ENCODE data around the gene MTFR2.
"Not testable (repeated sequence)": the region's sequence is repeated elsewhere in the genome, so short reads cannot be mapped to it uniquely, and the experiment has no call there.

MTFR2 gene

DNA sequence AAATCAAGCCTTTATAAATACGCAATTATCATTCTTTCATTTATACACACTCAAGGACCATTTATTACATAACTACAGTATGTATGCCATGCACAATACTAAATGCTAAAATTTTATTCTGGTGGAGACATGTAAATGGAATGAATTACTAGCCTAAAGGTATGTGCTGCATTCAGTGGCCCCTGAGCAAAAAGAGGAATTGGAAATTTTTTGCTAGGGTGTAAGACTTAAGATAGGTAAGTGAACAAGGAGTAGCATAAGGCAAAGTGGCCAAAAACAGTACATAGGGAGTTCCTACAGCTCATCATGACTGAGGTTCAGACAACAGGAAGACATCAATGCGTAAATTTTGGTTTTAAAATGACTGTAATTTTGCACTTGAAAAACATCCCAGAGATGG lies 2.3 kb upstream of the MTFR2 start:
- Mint-ChIP-seq H3K27me3 (no peaks in the 10 kb centered on the region), H3K36me3 (no peaks in the 10 kb centered on the region), H3K4me1 (ENCODE audit: low read depth) (peaks cover 30% of the 10 kb centered on the region), H3K27ac (no peak overlapping the region), H3K4me3 (no peak overlapping the region), H3K9me3 (ENCODE audit: low read depth) (no peaks in the 10 kb centered on the region)

DNA sequence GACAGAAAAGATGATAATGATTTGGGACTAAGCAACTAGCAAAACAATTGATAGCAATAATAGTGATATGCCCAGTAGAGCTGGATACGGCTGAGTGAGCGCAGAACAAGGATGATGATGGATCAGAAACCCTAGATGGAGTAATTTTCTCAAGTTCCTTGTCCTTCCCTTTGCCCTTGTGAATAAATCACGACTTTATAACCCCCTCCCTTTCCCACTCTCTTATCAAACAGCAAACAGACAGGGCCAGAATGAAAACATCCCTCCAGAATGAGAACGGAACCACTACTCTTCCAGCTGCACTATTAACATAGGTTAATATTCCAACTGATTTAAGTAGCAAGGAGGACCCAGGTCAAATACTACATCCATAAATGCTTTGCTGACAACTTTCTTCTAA lies 1.3 kb upstream of the MTFR2 start:
- Mint-ChIP-seq H3K27ac (peak overlapping the region; percentile 16), H3K4me1 (ENCODE audit: low read depth) (peaks cover 30% of the 10 kb centered on the region), H3K36me3 (peaks cover 2% of the 10 kb centered on the region), H3K4me3 (peak overlapping the region; percentile 92), H3K27me3 (no peaks in the 10 kb centered on the region), H3K9me3 (ENCODE audit: low read depth) (no peaks in the 10 kb centered on the region)

DNA sequence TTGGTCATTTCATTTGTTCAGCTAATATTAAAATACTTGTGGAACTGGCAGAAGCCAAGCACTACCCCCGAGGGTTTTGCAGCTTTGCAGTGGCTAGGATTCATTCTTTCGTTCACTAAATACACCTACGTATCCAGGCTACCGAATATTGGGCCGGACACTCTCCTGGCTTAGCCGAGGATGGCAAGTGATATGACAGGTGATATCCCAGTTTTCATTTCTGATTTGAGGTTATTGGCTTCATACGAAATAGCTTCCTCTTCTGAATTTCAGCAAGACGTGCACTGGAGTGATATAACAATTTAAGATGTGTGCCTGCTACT lies 536 bp upstream of the MTFR2 start:
- H3K27me3 Mint-ChIP-seq, result no peaks in the 10 kb centered on the region
- H3K9me3 Mint-ChIP-seq (ENCODE audit: low read depth), result no peaks in the 10 kb centered on the region

DNA sequence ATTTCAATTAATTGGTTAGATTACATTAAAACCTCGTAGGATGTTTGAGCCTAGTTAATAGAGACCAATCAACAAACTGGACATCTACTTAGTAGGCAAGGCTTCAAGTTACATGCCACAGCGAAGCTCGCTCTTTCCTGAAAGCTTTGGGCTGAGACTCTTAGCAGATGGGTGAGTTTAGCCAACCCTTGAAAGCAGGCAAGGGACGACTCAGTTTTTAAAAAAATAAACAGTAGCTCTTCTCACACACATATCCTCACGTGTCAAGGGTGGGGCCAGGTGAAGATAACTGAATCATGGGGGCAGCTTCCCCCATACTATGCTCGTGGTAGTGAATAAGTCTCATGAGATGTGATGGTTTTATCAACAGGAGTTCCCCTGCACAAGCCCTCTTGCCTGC lies 775 bp downstream of the MTFR2 start:
- H3K27me3 Mint-ChIP-seq, result no peaks in the 10 kb centered on the region
- peaks cover 30% of the 10 kb centered on the region for H3K4me1 Mint-ChIP-seq (ENCODE audit: low read depth)
- H3K36me3 Mint-ChIP-seq, result peaks cover 2% of the 10 kb centered on the region
- H3K27ac Mint-ChIP-seq, result peak overlapping the region; percentile 84
- H3K4me3 Mint-ChIP-seq, result peak overlapping the region; percentile 92
- H3K9me3 Mint-ChIP-seq (ENCODE audit: low read depth), result no peaks in the 10 kb centered on the region

More for the DNA sequence above, 536 bp upstream of the MTFR2 start:
- Mint-ChIP-seq H3K27ac (peak overlapping the region; percentile 84), H3K4me3 (peak overlapping the region; percentile 92), H3K4me1 (ENCODE audit: low read depth) (peaks cover 30% of the 10 kb centered on the region), H3K36me3 (peaks cover 2% of the 10 kb centered on the region)

DNA sequence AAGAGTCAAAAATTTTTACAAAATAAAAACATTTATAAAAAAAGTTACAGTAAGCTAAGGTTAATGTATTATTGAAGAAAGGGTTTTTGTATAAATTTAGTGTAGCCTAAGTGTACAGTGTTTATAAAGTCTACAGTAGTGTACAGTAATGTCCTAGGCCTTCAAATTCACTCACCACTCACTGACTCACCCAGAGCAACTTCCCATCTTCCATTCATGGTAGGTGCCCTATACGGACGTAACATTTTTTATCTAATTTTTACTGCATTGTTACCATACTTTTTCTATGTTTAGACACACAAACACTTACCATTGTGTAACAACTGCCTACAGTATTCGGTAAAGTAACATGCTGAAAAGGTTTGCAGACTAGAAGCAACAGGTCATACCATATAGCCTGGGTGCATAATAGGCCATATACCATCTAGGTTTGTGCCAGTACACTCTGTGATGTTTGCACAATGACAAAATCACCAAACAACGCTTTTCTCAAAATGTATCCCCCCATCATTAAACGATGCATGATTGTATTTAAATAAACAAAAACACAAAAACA lies 6.0 kb downstream of the MTFR2 start:
- H3K36me3 Mint-ChIP-seq, result peaks cover 11% of the 10 kb centered on the region
- peaks cover 5% of the 10 kb centered on the region for H3K4me1 Mint-ChIP-seq (ENCODE audit: low read depth)
- no peak overlapping the region for H3K27ac Mint-ChIP-seq
- no peak overlapping the region for H3K4me3 Mint-ChIP-seq
- H3K9me3 Mint-ChIP-seq (ENCODE audit: low read depth), result no peaks in the 10 kb centered on the region
- H3K27me3 Mint-ChIP-seq, result no peaks in the 10 kb centered on the region

DNA sequence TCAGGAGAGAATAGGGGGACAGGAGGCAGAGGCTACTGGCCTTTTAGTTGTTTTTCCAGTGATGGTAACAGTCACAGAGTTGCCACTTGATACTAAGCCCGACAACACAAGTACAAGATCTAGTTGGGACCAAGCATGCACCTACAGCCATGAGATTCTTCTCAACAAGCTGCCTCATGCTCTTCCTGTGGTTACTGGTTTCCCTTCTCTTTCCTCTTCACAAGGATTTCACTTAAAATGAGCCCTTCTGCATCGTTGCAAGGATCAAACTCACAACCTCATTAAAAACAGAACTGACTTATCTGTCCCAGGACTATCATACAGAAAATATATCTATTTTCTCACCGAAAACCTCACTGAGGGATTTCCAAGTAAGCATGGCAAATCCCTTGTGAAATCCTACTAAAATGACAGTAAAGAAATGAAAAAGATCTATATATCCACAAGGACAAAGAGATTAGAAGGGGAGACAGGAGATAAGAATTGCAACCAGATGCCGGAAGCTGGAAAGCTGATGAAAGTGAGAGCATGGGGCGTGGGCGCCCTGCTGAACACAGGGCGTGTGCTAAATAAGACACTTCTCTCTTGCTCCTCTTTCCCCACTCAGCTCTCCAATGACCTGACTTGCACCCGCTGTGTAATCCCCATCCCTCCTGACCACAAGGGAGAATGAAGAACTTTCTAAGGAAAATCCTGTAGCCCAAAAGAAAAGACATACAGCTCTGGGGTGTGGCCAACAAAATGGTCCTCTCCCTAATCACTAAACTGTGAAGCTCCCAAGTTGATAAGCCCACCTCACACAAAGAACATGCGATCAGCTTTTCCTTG lies 13.4 kb downstream of the MTFR2 start:
- Mint-ChIP-seq H3K27me3 (no peaks in the 10 kb centered on the region), H3K4me3 (no peak overlapping the region), H3K4me1 (ENCODE audit: low read depth) (peaks cover 10% of the 10 kb centered on the region), H3K27ac (peak overlapping the region; percentile 19), H3K36me3 (peaks cover 28% of the 10 kb centered on the region), H3K9me3 (ENCODE audit: low read depth) (no peaks in the 10 kb centered on the region)

DNA sequence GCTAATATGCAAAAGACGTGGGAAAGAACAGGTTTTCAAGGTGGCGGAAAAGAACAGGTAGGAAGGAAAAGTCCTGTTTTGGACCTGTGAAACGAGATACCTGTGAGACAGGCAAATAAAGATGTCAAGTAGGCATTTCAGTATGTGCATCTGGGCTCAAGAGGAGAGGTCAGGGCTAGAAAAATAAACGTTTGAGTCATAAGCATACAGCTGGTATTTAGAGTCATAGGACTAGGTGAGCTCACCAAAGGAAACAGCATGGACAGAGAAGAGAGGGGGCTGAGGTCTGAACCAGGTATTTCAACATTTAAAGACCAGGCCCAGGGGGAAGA lies 14.9 kb downstream of the MTFR2 start:
- Mint-ChIP-seq H3K36me3 (peaks cover 28% of the 10 kb centered on the region), H3K4me1 (ENCODE audit: low read depth) (peaks cover 10% of the 10 kb centered on the region), H3K27ac (no peak overlapping the region), H3K4me3 (no peak overlapping the region), H3K9me3 (ENCODE audit: low read depth) (no peaks in the 10 kb centered on the region), H3K27me3 (no peaks in the 10 kb centered on the region)

DNA sequence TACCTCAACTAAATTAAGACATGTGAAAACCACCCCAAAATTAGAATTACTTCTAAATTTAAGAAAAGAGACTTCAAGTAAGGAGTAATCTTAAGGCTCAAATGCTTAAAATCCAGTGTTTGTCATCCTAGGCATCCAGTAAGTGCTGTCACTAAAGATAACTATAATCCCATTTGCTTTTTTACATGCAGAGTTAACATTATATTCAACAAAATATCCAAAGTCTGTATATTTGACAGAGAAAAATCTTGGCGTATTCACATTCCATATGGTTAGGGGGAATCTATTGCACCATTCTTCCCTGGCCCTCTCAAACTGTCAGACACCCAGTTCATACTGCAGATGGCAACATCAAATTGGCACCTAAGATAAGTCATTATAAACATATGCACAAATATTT lies 17.4 kb downstream of the MTFR2 start:
- H3K4me3 Mint-ChIP-seq, result no peak overlapping the region
- H3K36me3 Mint-ChIP-seq, result peaks cover 16% of the 10 kb centered on the region
- no peaks in the 10 kb centered on the region for H3K9me3 Mint-ChIP-seq (ENCODE audit: low read depth)
- no peak overlapping the region for H3K27ac Mint-ChIP-seq
- H3K27me3 Mint-ChIP-seq, result no peaks in the 10 kb centered on the region
- peaks cover 10% of the 10 kb centered on the region for H3K4me1 Mint-ChIP-seq (ENCODE audit: low read depth)

DNA sequence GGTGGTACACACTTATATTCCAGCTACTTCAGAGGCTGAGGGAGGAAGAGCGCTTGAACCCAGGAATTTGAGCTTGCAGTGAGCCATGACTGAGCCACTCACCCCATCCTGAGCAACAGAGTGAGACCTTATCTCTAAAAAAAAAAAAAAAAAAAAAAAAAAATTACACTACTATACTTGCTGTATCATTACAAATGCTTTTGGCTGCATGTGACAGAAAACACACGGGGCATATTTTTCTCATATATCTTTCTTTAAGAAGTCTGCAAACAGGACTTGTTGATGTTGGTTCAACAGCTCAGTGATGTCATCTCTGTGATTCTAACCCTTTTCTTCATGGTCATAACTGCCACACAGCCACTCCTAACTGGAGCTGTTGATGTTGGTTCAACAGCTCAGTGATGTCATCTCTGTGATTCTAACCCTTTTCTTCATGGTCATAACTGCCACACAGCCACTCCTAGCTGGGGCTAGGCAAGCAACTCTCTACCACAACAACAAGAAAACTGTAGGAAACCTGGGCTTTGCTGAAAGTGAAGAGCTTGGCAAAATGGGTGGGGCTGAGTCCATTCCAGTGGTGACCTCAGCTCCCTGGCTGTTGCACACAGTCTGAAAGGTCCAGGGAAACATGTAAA lies 19.8 kb downstream of the MTFR2 start:
- Mint-ChIP-seq H3K9me3 (ENCODE audit: low read depth) (no peaks in the 10 kb centered on the region), H3K4me1 (ENCODE audit: low read depth) (peaks cover 10% of the 10 kb centered on the region), H3K27me3 (no peaks in the 10 kb centered on the region), H3K27ac (no peak overlapping the region), H3K36me3 (peaks cover 13% of the 10 kb centered on the region), H3K4me3 (no peak overlapping the region)

DNA sequence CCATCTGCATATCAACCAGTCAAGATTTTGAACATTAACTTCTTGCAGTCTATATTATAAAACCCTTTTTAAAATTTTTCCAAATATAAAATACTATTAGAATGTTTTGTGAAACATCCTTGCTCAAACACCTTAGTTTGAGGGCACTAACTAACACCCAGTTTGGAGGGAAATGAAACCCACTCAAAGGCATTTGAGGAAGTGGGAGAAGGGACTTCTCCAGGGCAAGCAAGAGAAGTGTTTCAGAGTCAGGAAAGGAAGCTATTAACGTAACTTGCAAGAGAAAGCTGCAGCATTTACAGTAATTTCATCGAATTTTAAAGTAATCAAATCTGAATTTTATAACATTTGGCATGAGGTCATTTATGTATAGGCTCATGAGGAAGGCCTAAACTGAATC lies 21.3 kb downstream of the MTFR2 start:
- H3K27me3 Mint-ChIP-seq, result no peaks in the 10 kb centered on the region
- no peak overlapping the region for H3K27ac Mint-ChIP-seq
- peaks cover 10% of the 10 kb centered on the region for H3K4me1 Mint-ChIP-seq (ENCODE audit: low read depth)
- no peaks in the 10 kb centered on the region for H3K9me3 Mint-ChIP-seq (ENCODE audit: low read depth)
- H3K36me3 Mint-ChIP-seq, result peaks cover 6% of the 10 kb centered on the region
- no peak overlapping the region for H3K4me3 Mint-ChIP-seq

DNA sequence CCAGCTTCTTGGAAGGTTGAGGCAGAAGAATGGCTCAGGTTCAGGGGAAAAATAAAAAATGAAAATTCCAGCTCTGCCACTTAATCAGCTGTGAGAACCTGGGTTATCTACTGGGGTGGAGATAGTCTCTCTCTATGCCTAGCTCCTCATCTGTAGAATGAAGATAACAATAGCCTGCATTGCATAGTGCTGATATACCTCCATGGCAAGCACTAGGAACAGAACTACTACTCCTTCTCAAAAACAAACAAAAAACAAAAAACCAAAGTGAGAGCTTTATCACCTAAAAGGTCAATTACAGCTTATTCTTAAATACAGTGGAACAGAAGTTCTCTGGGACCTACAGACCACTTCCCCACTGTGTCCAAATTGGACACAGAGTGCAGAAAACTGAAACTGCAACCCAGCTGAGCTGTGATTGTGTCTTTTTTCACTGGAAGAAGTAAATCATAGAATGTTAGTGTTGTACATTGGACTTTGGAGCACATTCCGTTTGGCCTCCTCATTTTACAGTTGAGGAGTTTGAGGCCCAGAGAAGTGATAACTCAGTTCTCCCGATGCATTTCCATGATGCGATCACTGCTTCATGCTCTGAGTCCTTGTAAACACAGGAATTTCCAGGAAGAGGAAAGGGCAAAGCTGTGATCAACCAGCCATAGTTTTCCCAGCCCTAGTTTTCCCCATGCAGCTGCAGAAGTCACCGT lies 23.3 kb downstream of the MTFR2 start:
- Mint-ChIP-seq H3K36me3 (no peaks in the 10 kb centered on the region), H3K27me3 (no peaks in the 10 kb centered on the region), H3K4me3 (peak overlapping the region; percentile 55), H3K27ac (no peak overlapping the region), H3K4me1 (ENCODE audit: low read depth) (peaks cover 10% of the 10 kb centered on the region), H3K9me3 (ENCODE audit: low read depth) (no peaks in the 10 kb centered on the region)

DNA sequence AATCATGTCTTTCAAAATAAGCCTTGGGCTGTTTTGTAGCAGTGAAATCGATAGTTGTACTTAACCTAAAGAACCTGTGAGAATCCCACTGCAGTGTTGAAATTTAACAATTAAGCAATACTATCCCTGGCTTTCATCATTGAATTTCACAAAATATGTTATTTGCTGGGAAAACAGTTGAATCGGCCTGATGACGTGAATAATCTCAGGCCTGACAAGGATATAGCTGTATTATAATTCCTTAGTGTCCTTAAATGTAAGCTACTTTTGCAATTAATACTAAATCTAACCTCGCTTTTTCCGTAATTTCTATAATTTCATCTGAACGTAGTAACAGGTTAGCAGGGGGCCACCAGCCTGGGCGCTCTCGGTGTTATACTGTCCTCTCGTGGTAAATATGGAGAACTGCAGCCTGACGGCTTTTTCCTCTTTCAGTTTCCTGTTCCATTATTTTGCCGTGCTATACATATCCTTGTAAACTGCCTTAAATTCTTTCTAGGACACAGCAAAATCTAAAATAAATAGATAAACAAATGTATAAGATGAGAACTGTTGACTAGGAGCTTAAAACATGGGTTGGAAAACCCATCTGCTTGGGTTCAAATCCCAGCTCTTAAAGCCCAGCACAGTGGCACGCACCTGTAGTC lies 24.0 kb downstream of the MTFR2 start:
- no peaks in the 10 kb centered on the region for H3K36me3 Mint-ChIP-seq
- H3K27ac Mint-ChIP-seq, result no peak overlapping the region
- H3K27me3 Mint-ChIP-seq, result no peaks in the 10 kb centered on the region
- H3K4me1 Mint-ChIP-seq (ENCODE audit: low read depth), result peaks cover 10% of the 10 kb centered on the region
- no peaks in the 10 kb centered on the region for H3K9me3 Mint-ChIP-seq (ENCODE audit: low read depth)
- H3K4me3 Mint-ChIP-seq, result peak overlapping the region; percentile 55

DNA sequence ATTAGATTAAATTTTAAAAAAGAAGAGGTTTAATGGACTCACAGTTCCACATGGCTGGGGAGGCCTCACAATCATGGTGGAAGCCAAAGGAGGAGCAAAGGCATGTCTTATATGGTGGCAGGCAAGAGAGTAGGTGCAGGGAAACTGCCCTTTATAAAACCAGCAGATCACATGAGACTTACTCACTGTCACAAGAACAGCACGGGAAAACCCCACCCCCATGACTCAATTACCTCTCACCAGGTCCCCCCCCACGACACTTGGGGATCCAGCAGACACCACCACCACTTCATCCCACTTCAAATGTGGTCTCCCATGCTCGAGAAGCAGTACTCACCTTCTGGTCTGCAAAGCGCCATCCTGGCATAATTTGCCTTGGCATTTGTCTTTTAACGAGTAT lies 24.6 kb downstream of the MTFR2 start:
- no peaks in the 10 kb centered on the region for H3K9me3 Mint-ChIP-seq (ENCODE audit: low read depth)
- H3K27me3 Mint-ChIP-seq, result no peaks in the 10 kb centered on the region
- peaks cover 10% of the 10 kb centered on the region for H3K4me1 Mint-ChIP-seq (ENCODE audit: low read depth)
- H3K36me3 Mint-ChIP-seq, result no peaks in the 10 kb centered on the region
- no peak overlapping the region for H3K27ac Mint-ChIP-seq
- H3K4me3 Mint-ChIP-seq, result no peak overlapping the region

DNA sequence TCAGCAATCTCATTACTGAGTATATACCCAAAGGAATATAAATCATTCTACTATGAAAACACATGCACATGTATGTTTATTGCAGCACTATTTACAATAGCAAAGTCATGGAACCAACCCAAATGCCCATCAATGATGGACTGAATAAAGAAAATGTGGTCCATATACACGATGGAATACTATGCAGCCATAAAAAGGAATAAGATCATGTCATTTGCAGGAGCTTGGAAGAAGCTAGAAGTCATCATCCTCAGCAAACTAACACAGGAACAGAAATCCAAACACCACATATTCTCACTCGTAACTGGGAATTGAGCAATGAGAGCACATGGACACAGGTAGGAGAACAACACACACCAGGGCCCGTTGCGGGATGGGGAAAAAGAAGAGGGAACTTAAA lies 25.1 kb downstream of the MTFR2 start:
- H3K27ac Mint-ChIP-seq; H3K9me3 Mint-ChIP-seq (ENCODE audit: low read depth); H3K4me1 Mint-ChIP-seq (ENCODE audit: low read depth); H3K27me3 Mint-ChIP-seq; H3K4me3 Mint-ChIP-seq; H3K36me3 Mint-ChIP-seq: not testable (repeated sequence)

Measured in activated naive CD8-positive, alpha-beta T cell (primary cell).